NCI-H128 (cell line): ENCODE results near the gene CPS1.

Source experiments
- DNase-seq: peaks from one replicate; lab custom pipeline; 2025; ENCODE audit not compliant: unreplicated experiment; lab: John Stamatoyannopoulos, UW

CPS1 gene

DNA sequence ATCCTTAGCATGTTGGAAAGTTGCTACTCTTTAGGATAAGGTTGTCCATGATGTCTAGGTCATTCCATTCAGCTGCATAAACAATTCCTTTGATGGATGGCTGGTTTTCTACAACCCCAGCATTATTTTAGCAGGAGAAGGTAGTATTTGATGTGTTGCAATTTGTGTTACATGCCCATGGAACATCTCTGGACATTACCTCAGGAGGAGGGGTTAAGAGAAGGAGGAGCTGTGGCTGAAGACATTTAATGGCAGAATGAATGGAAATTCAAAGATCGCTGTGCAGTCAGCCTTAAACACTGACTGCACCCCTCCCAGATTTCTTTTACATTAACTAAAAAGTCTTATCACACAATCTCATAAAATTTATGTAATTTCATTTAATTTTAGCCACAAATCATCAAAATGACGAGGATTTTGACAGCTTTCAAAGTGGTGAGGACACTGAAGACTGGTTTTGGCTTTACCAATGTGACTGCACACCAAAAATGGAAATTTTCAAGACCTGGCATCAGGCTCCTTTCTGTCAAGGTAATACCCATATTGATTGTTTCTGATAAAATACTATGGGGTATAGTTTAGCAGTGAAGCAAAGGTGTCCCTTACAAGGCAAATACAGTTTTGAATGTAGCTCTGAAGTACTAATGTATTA lies at the start of gene CPS1:
Gene CPS1, plus strand, starts transcription at position 271 of the 652 bp plus-strand sequence. Its CDS starts 135 bp downstream, at position 406.
- DNase-seq = no peak

GRCh38 chr2:210515911-210516310 lies 40.5 kb upstream of the CPS1 start:
- no peak for DNase-seq

GRCh38 chr2:210517264-210517663 lies 39.1 kb upstream of the CPS1 start:
- DNase-seq = no peak

DNA sequence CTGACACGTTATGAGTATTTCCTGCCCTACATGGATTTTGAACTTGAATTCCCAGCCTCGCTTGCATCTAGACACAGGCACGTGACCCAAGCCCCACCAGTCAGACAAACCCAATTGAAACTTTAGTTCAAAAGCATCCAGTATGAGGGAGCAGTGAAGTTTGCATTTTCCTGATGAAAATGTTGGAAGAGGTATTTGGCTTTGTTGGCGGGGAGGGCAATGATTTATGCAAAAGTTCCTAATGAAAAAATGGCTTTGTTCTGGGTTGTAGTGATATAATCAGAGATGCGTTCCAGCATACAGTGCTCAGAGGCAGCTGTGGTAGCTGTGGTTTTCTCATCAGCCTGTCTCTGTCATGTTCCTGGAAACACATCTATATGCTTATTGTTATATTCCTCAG lies 36.8 kb upstream of the CPS1 start:
- DNase-seq = no peak

DNA sequence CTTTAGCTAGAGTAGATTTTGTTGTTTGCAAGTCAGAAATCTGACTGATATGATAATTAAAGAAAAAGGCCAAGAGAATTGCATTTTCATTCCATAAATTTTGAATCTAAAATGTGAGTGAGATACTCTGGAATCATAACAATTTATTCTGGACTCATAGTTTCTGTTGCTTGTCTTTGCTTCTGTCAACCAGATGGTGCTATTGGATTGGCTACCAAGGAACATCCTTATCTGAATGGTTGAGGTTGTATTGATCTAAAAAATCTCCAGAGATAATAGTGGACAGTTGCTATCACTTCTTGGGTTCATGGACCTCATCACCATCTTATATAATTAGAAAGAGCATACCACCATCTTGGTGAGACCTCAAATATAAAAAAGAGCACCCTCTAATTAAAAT lies 34.0 kb upstream of the CPS1 start:
- no peak for DNase-seq

DNA sequence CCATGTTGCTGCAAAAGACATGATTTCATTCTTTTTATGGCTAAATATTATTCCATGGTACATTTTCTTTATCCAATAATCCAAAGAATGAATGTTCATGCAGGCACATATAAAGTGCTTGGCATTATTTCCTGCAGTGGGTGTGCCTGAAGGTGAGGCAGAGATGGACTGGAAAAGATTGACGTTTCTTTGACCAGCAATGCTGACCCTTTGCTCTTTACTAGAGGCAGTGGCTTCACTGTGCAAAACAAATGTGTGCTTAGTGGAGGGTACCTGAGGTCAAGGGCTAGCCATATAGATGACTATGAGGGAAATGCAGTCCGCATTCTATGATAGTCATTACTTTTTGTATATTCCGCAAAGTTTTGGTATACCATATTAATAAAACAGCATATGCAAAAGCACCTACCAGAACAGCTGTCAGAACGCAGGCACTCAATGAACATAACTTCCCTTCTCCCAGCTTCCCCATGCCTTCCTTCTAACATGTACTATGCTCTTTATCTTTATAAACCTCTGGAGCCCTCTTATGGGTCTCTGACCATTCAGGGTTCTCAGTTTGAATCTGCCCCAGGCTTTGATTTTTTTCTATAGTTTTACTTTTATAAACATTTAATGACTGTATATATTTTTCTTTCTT lies 32.6 kb upstream of the CPS1 start:
- DNase-seq = no peak

DNA sequence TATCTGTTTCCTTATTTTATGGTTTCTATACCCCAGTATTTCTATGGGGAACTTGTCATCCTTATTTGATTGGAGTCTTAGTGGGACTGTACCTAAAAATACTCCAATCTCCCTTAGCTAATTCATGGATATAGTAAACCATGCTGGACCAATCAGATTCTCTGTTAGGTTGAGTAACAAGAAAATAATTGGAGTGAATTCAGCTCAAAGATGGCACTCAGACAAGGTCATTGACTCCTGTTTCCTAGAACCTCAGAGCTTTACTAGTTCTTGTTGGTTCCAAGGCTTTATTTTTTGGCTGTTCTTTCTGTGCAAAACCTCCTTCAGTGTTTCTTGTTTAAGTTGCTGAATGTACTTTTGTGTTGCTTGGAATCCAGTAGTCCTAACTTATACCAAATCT lies 31.9 kb upstream of the CPS1 start:
- no peak for DNase-seq

- no peak for DNase-seq
Measured at GRCh38 chr2:210527286-210527685, 29.1 kb upstream of the CPS1 start.

DNA sequence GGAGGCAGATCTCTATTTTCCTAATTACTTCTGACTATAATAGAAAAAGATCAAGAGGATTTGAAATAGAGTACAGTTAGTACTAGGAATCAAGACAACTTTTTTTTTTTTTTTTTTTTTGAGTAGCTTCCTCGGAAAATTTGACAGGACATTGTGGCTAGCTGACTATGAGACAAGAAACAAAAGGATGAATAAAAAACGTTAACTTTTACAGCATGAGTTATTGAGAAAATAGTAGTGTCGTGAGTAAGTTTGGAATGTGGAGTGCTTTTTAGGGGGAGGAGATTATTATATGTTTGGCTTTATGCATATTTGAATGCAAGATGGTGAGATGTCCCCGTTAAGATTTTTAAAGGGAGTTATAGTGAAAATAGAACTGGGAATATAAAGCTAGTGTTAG lies 27.7 kb upstream of the CPS1 start:
- DNase-seq = no peak

- no peak for DNase-seq
Measured at GRCh38 chr2:210531050-210531449, 25.3 kb upstream of the CPS1 start.

DNA sequence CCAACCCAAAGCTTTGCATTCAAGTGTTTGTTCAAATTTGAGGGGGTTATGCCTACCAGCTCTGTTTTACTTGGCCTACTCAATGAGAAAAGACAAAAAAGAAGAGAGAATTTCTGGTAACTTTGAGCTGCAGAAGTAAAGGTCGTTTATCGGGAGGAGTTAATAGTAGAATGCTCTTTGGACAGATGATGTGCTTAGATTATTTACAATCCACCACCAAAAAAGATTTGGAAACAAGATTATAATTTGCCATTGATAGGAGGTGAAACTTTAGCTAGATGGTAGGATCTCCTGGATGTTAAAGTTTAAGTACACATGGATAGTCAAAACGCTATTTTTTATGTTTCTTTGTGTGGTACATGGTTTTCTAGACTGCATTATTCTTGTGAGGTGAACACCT lies 24.9 kb upstream of the CPS1 start:
- no peak for DNase-seq

GRCh38 chr2:210533389-210533788 lies 23.0 kb upstream of the CPS1 start:
- DNase-seq = no peak

DNA sequence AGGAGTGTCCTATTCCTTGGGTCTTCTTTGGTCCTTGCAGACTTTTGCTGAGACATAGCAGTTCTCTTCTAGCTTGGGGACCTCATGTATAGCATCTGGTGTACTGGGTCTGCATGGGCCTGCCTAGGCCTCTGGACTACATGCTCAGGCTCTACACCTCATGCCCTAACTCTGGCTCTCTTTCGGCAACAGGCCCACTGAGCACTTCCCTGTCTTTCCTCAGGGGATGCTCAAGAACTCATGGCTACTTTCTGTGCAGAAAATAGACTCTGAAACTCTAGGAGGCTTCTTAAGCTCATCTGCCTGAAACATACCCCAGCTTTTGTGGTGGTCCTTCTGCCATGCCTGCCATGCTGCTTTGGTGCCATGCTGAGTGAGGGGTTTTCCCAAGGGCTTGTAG lies 21.5 kb upstream of the CPS1 start:
- DNase-seq = no peak

DNA sequence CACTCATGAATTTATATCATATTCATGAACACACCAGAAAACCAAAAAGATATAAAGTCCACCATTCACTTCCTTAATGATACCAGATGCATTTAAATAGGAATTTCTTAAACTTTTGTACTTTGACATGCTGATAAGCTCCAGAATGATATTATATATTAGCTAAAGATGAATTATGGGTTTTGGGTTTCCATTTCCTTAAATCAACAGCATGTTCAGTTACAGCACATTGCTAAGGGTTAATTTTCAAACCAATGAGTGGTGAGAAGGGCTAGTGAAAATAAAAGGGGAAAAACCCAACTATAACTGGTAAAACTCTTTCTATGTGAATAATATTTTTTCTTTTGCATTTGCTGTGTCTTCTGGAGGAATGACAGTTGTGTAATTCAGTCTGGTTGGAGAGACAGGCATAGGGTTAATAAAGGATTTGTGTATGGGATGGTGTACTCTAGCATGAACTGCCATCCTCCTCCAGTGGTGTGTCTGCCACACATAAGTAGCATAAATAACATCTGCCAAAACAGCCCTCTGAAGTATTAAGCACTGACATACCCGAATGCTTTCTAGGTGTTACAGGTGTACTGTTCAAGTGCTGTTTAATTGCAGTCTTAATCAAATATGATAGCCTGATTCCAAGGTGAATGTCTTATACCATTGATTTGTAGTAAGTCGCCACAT lies 19.3 kb upstream of the CPS1 start:
- DNase-seq = no peak

GRCh38 chr2:210539035-210539434 lies 17.4 kb upstream of the CPS1 start:
- no peak for DNase-seq

DNA sequence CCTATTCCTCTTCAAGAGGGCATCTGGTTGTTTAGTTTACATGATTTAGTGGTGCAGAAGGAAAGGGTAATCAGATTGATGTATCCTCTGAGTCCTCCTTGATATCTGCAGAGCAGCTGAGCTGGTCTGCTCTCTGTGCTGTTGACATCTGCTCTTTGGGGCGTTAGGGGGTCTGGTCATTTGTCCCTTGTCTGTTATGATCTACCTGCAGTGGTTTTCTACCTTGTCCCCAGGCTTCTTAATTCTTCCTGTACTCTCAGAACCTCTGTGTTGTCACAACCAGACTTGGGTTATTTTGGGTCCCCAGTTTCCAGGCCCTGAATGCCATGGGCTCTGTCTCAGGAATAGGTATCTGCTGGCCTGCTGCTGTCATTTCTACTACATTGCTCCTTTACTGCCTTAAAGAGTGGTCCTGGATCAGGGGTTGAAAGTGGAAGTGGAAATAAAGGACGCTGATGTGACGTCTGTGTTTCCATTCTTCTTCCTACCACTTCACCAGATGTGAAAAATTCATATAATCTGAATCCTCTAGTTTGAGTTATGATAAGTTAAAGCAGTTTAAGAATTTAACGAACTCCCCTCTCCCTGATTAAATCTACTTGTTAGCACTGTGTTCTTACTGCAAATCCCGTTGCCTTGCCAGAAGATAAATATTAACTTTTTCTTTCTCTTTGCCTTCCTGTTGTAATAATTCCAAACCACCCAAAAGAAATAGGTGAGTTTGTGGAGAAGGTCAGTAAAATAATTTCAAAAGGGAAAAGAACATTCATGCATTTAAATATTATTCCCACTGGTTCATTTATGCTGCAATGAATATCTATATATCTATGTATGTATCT lies 16.6 kb upstream of the CPS1 start:
- DNase-seq = no peak

DNA sequence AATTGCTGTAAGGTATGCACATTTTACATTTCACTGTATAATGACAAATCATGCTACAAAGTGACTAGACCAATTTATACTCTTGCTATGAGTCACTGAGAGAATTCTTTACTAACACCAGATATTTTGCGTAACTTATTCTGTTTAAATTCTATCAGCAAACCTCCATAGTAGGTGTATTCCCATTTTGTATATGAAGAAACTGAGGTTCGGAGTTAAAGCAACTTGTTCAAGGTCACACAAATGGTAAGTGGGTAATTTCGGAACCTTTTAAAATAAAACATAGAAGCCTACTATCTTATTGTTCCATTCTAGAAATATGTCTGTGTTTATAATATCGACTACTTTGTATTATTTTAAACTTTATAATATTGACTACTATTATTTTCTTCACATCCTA lies 15.9 kb upstream of the CPS1 start:
- DNase-seq = no peak

DNA sequence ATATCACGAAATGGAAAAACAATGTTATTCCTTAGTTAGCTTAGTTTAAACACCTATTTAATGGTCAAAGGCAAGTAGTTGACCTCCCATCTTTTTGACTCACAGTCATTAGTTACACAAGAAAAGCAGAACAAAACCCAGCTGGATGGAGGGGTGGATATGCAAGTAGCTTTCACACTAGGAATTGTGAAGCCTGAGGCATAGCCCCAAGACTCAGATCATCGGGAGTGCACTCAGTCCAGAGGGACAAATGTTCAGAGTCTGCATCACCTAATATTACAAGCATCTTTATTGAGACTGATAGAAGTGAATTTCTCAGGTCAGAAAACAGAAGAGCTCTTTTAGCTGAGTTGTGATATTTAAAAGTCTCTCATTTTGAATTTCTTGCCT lies 15.5 kb upstream of the CPS1 start:
- DNase-seq = no peak

- DNase-seq = no peak
Measured at GRCh38 chr2:210541290-210541902, 15.0 kb upstream of the CPS1 start.

DNA sequence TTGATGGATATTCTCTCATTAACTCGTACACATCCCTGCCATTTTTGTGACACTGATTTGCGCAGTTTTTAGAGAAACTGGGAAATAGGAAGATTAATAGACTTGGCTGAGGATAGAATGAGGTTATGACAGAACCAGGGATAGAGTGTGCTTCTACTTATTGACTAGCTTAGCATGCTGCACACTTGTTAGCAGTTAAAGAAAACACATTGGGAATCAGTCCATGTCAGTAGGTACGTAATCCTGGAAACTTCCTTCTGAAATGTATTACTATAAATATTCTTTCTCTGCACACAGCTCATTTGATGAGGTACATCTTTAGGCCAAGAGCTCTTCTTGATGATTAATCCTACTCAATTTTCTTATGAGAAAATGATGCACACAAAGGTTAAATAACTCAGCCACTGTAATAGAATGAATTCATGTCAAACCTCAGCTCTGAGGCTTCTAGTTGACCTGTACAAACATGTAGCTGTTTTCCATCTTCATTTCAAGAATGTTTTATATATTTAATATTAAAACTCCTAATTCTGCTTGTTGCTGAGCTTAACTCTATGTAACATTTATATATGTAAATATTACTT lies 12.3 kb upstream of the CPS1 start:
- DNase-seq = no peak

DNA sequence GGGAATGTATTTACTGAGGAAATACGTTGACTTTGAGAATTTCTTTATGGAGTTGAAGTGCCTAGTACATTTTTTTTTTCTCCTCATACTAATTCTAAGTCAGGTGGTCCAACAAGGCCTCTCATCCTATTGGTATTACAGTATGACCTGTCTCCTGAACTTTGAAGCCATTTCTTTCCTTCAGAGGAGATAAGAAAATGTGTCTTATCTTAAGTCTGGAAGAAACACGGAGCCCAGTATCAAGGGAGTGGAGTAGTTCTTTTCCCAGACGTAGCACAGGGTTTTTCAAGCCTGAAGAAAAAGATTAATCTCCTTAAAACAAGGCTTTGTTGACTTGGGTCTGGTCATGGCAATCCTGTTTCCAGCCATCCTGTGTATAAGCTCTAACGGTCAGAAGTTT lies 11.6 kb upstream of the CPS1 start:
- DNase-seq = no peak
